Smooth muscle cell (in vitro differentiated cells): ENCODE data around the gene SVIP. TPM values are rescaled to one million over a fixed set of nuclear protein-coding genes. Genes with fewer than 3 reads are reported as not detected.

Experiments
- DNase-seq: peaks from one replicate; lab custom pipeline; 2025; ENCODE audit not compliant: unreplicated experiment; lab: John Stamatoyannopoulos, UW
- H2AFZ ChIP-seq: fragments of 200-600 bp; sonication (generic); 2 replicates; pipeline ENCODE4 v1.6.0; 2016; ENCODE audit warnings: antibody characterized with exemption, low read depth, mild to moderate bottlenecking
- H3F3A ChIP-seq: fragments of 200-600 bp; sonication (generic); 2 replicates; pipeline ENCODE4 v1.6.0; 2017; ENCODE audit warnings: antibody characterized with exemption, low read depth
- H3K27ac ChIP-seq: fragments of 200-600 bp; sonication (generic); 2 replicates; pipeline ENCODE4 v1.5.1; 2016; ENCODE audit warnings: low read depth, mild to moderate bottlenecking
- H3K27me3 ChIP-seq: fragments of 200-600 bp; sonication (generic); 2 replicates; pipeline ENCODE4 v1.6.1; 2016; ENCODE audit warnings: low read depth, mild to moderate bottlenecking
- H3K36me3 ChIP-seq: fragments of 200-600 bp; sonication (generic); 2 replicates; pipeline ENCODE4 v1.5.1; 2016; ENCODE audit warnings: low read depth
- H3K4me1 ChIP-seq: fragments of 200-600 bp; sonication (generic); 2 replicates; pipeline ENCODE4 v1.5.1; 2016; ENCODE audit warnings: low read depth
- H3K4me2 ChIP-seq: fragments of 200-600 bp; sonication (generic); 2 replicates; pipeline ENCODE4 v1.6.0; 2016; ENCODE audit warnings: mild to moderate bottlenecking
- H3K4me3 ChIP-seq: fragments of 200-600 bp; sonication (generic); 2 replicates; pipeline ENCODE4 v1.5.1; 2016; ENCODE audit warnings: mild to moderate bottlenecking
- H3K79me2 ChIP-seq: fragments of 200-600 bp; sonication (generic); 2 replicates; pipeline ENCODE4 v1.6.0; 2016; ENCODE audit warnings: low read depth, mild to moderate bottlenecking
- H3K9ac ChIP-seq: fragments of 200-600 bp; sonication (generic); 2 replicates; pipeline ENCODE4 v1.6.0; 2016; ENCODE audit warnings: low read depth
- H3K9me3 ChIP-seq: fragments of 200-600 bp; sonication (generic); replicated peaks from 2 replicates; pipeline ENCODE4 v1.5.1; 2016; ENCODE audit warnings: low read depth
- H4K20me1 ChIP-seq: fragments of 200-600 bp; sonication (generic); 2 replicates; pipeline ENCODE4 v1.6.0; 2016; ENCODE audit warnings: low read depth
- CTCF ChIP-seq: fragments of 200-600 bp; sonication (generic); IDR thresholded peaks from 2 replicates; pipeline ENCODE4 v1.5.1; 2017; ENCODE audit warnings: borderline replicate concordance, mild to moderate bottlenecking, antibody characterized with exemption; ENCODE audit not compliant: insufficient read depth, poor library complexity, severe bottlenecking
- WGBS: methylation state at CpG from one replicate; pipeline ENCODE4 v1.1.7; 2016; ENCODE audit warnings: low lambda C conversion rate; 5-methylcytosine and 5-hydroxymethylcytosine counted together
- polyA plus RNA-seq: library from polyadenylated mRNA; unstranded; fragments of >200 nt; fragmentation: Nextera tagmentation; extraction: Ambion mirVana; gene quantifications from 2 replicates; pipeline ENCODE4 v1.2.1, GENCODE V29; 2016
- total RNA-seq: library from RNA; depleted of rRNA; stranded (reverse); fragments of >200 nt; gene quantifications from 2 replicates; pipeline ENCODE4 v1.2.3, GENCODE V29; 2014

SVIP gene
- total and polyA plus RNA-seq, 2 experiments from 2014 or later: 1.1 to 1.3 TPM

DNA sequence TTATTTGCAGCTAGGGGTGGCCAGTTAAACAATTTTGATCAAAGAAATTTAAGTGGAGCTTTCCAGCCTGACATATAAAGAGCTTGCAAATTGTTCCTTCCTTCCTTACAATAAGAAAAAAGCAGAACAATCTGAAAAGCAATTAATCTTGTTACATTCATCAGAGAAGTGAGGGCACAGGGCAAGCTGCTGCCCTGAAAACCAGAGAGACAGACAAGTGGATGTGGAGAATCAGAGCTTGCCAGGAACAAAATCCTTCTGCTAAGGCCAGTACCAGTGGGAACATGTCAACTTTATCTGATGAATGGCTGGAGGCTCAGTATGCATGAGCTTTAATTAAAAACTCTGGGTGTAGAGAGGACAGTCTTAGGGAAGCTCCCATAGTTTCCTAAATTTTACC lies 21.9 kb upstream of the SVIP start:
- no peak overlapping the region for H3K4me2 ChIP-seq
- no peak overlapping the region for H2AFZ ChIP-seq
- no peaks in the 10 kb centered on the region for H3K27me3 ChIP-seq
- no peaks in the 10 kb centered on the region for H3K36me3 ChIP-seq
- no peak overlapping the region for H3K27ac ChIP-seq
- no peak overlapping the region for H3K4me3 ChIP-seq
- no peak for TF ChIP-seq CTCF
- no peaks in the 10 kb centered on the region for H4K20me1 ChIP-seq
- no peak for DNase-seq
- H3K9ac ChIP-seq: no peak overlapping the region
- H3K9me3 ChIP-seq: no peaks in the 10 kb centered on the region
- H3K4me1 ChIP-seq: no peaks in the 10 kb centered on the region
- no peaks in the 10 kb centered on the region for H3F3A ChIP-seq
- H3K79me2 ChIP-seq: no peaks in the 10 kb centered on the region

- Histone ChIP-seq H2AFZ (no peak overlapping the region), H3K27me3 (no peaks in the 10 kb centered on the region), H3K36me3 (no peaks in the 10 kb centered on the region), H3K4me3 (no peak overlapping the region), H3K4me2 (no peak overlapping the region), H3K79me2 (no peaks in the 10 kb centered on the region), H3K4me1 (no peaks in the 10 kb centered on the region), H3K27ac (no peak overlapping the region), H4K20me1 (no peaks in the 10 kb centered on the region), H3K9me3 (no peaks in the 10 kb centered on the region), H3F3A (no peaks in the 10 kb centered on the region), H3K9ac (no peak overlapping the region)
- DNase-seq: no peak
- TF ChIP-seq CTCF: no peak
- WGBS: 80% methylated on average over 1 of the region's 1 CpG
Observed at GRCh38 chr11:22846726-22847125, 17.1 kb upstream of the SVIP start.

DNA sequence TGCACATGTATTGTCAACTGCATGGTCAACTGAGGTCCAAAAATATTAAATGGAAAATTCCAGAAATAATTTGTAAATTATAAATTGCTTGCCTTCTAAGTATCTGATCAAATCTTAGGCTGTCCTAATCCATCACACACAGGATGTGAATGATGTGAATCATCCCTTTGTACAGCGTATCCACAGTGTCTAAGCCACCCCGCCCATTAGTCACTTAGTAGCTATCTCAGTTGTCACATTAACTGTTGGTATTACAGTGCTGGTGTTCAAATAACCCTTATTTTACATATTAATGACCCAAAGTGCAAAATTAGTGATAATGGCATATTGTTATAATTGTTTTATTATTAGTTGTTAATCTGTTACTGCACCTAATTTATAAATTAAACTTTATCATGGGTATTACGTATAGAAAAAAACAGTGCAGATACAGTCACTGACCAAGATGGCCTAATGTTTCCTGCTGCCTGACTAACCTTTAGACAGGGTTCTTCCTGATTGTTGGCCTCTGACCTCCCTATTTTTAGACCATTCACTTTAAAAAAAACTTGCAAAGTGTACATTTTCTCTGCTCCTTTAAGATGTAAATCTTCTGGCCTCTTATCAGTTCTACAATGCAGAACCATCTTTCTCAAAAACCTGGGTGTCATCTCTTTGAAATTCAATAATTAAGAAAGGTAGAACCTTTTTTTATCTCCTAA lies 2.9 kb upstream of the SVIP start:
- WGBS: 75% methylated on average over 3 of the region's 3 CpGs
- H4K20me1 ChIP-seq: no peaks in the 10 kb centered on the region
- H3K9ac ChIP-seq: no peak overlapping the region
- H3K4me3 ChIP-seq: no peak overlapping the region
- no peaks in the 10 kb centered on the region for H3K79me2 ChIP-seq
- no peaks in the 10 kb centered on the region for H3K9me3 ChIP-seq
- peaks cover 6% of the 10 kb centered on the region for H3K4me1 ChIP-seq
- no peak for DNase-seq
- H3K4me2 ChIP-seq: no peak overlapping the region
- no peaks in the 10 kb centered on the region for H3K27me3 ChIP-seq
- TF ChIP-seq CTCF: no peak
- no peak overlapping the region for H2AFZ ChIP-seq
- H3K27ac ChIP-seq: no peak overlapping the region
- no peaks in the 10 kb centered on the region for H3K36me3 ChIP-seq
- H3F3A ChIP-seq: no peaks in the 10 kb centered on the region

DNA sequence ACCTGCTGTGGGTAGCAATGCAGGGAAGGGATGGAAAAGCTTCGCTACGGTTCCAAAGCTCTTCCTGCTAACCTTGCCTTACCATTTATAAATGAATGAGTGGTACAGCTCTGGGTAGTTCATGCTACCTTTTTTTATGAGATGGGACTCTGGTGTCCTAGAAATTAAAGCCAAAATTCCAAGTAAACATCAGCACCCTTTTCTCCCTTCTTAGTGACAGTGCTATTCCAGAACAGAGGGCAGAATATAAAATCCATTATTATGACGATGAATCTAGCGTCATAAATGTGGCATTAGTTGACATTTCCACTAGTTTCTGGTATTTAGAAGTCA lies 447 bp upstream of the SVIP start:
- WGBS: 37% methylated on average over 4 of the region's 4 CpGs
- no peak overlapping the region for H3K27ac ChIP-seq

More for the DNA sequence above, 447 bp upstream of the SVIP start:
- H3K36me3 ChIP-seq: no peaks in the 10 kb centered on the region
- no peaks in the 10 kb centered on the region for H3K27me3 ChIP-seq
- H3K4me2 ChIP-seq: peak overlapping the region; percentile 86
- H3F3A ChIP-seq: no peaks in the 10 kb centered on the region
- no peak for TF ChIP-seq CTCF
- H3K4me1 ChIP-seq: peaks cover 6% of the 10 kb centered on the region
- peak overlapping the region; percentile 67 for H3K4me3 ChIP-seq
- no peaks in the 10 kb centered on the region for H3K9me3 ChIP-seq
- H3K9ac ChIP-seq: no peak overlapping the region
- DNase-seq: no peak
- H2AFZ ChIP-seq: peak overlapping the region; percentile 78
- no peaks in the 10 kb centered on the region for H3K79me2 ChIP-seq
- H4K20me1 ChIP-seq: no peaks in the 10 kb centered on the region
